NCI-H345 treated with DMSO at 0.1 percent for 48 hours (cell line): Measurements from ENCODE around the gene FEV.
A peak's percentile ranks its signal among the peaks of the same experiment; 100 is the strongest.

Source experiments
- DNase-seq: peaks from one replicate; lab custom pipeline; 2025; ENCODE audit not compliant: unreplicated experiment; lab: John Stamatoyannopoulos, UW

The FEV gene

GRCh38 chr2:219017201-219017931 is 32.4 kb upstream of the FEV start:
- DNase-seq, result no peak

- no peak for DNase-seq
Measured at GRCh38 chr2:219016721-219017120, 31.7 kb upstream of the FEV start.

- DNase-seq, result no peak
Measured at GRCh38 chr2:219010873-219011272, 25.9 kb upstream of the FEV start.

- DNase-seq, result peak; percentile 6
Measured at GRCh38 chr2:219010162-219010756, 25.3 kb upstream of the FEV start.

- no peak for DNase-seq
Measured at GRCh38 chr2:219009294-219009693, 24.3 kb upstream of the FEV start.

- DNase-seq, result no peak
Measured at GRCh38 chr2:219003979-219004378, 19.0 kb upstream of the FEV start.

GRCh38 chr2:219003267-219003634 is 18.3 kb upstream of the FEV start:
- DNase-seq, result no peak

- DNase-seq, result peak; percentile 68
Measured at GRCh38 chr2:219002395-219003266, 17.6 kb upstream of the FEV start.

GRCh38 chr2:219001577-219002394 is 16.8 kb upstream of the FEV start:
- DNase-seq, result peak; percentile 90

GRCh38 chr2:219001100-219001576 is 16.2 kb upstream of the FEV start:
- DNase-seq, result no peak

GRCh38 chr2:219000569-219000960 is 15.6 kb upstream of the FEV start:
- DNase-seq, result no peak

GRCh38 chr2:218999881-219000568 is 15.0 kb upstream of the FEV start:
- DNase-seq, result peak; percentile 87

- DNase-seq, result no peak
Measured at GRCh38 chr2:218999021-218999880, 14.3 kb upstream of the FEV start.

- no peak for DNase-seq
Measured at GRCh38 chr2:218998414-218999002, 13.5 kb upstream of the FEV start.

- no peak for DNase-seq
Measured at GRCh38 chr2:218997731-218998130, 12.7 kb upstream of the FEV start.

GRCh38 chr2:218996937-218997336 is 12.0 kb upstream of the FEV start:
- peak; percentile 86 for DNase-seq

GRCh38 chr2:218995972-218996711 is 11.2 kb upstream of the FEV start:
- peak; percentile 80 for DNase-seq

GRCh38 chr2:218995561-218995960 is 10.6 kb upstream of the FEV start:
- no peak for DNase-seq
